H9 (cell line): ENCODE data around the gene ARMC2. TPM values are rescaled to one million over a fixed set of nuclear protein-coding genes. Genes with fewer than 3 reads are reported as not detected.

Experiments
- DNase-seq: peaks from one replicate; pipeline ENCODE4 v3.0.0-alpha.2; 2017
- H2AFZ ChIP-seq: one replicate; pipeline ENCODE4 v1.6.1; 2013; ENCODE audit warnings: mild to moderate bottlenecking, low read length, control low read depth, moderate library complexity
- H2AK5ac ChIP-seq: 2 replicates; pipeline ENCODE4 v1.6.1; 2013; ENCODE audit warnings: low read length, control low read depth, mixed read lengths; ENCODE audit not compliant: insufficient read length
- H2BK120ac ChIP-seq: one replicate; pipeline ENCODE4 v1.6.1; 2013; ENCODE audit warnings: low read depth, mild to moderate bottlenecking, low read length, control low read depth, inconsistent platforms; ENCODE audit not compliant: poor library complexity, severe bottlenecking
- H2BK12ac ChIP-seq: 2 replicates; pipeline ENCODE4 v1.6.1; 2013; ENCODE audit warnings: low read length, control low read depth, mixed read lengths, low read depth; ENCODE audit not compliant: insufficient read length
- H2BK15ac ChIP-seq: 2 replicates; pipeline ENCODE4 v1.6.1; 2013; ENCODE audit warnings: low read depth, low read length, control low read depth
- H2BK20ac ChIP-seq: one replicate; pipeline ENCODE4 v1.6.1; 2013; ENCODE audit warnings: low read depth, mild to moderate bottlenecking, low read length, control low read depth, inconsistent platforms; ENCODE audit not compliant: poor library complexity, severe bottlenecking
- H2BK5ac ChIP-seq: 2 replicates; pipeline ENCODE4 v1.6.1; 2013; ENCODE audit warnings: low read length, control low read depth, mixed read lengths; ENCODE audit not compliant: insufficient read length
- H3K14ac ChIP-seq: 2 replicates; pipeline ENCODE4 v1.6.1; 2013; ENCODE audit warnings: low read length, control low read depth; ENCODE audit not compliant: insufficient read depth
- H3K18ac ChIP-seq: 2 replicates; pipeline ENCODE4 v1.6.1; 2013; ENCODE audit warnings: low read depth, mild to moderate bottlenecking, mixed read lengths, low read length, control low read depth; ENCODE audit not compliant: insufficient read length
- H3K23ac ChIP-seq: 2 replicates; pipeline ENCODE4 v1.6.1; 2013; ENCODE audit warnings: low read length, control low read depth, mixed read lengths, low read depth; ENCODE audit not compliant: insufficient read length
- H3K23me2 ChIP-seq: 2 replicates; pipeline ENCODE4 v1.6.1; 2013; ENCODE audit warnings: low read depth, mild to moderate bottlenecking, mixed read lengths, low read length, control low read depth; ENCODE audit not compliant: insufficient read length, poor library complexity, severe bottlenecking
- H3K27ac ChIP-seq: 2 replicates; pipeline ENCODE4 v1.5.1; 2013; ENCODE audit warnings: low read length, control low read depth, mixed read lengths, low read depth; ENCODE audit not compliant: insufficient read length
- H3K27me3 ChIP-seq: 2 replicates; pipeline ENCODE4 v1.6.1; 2013; ENCODE audit warnings: low read length, control low read depth, inconsistent platforms; ENCODE audit not compliant: insufficient read depth
- H3K4ac ChIP-seq: 2 replicates; pipeline ENCODE4 v1.6.1; 2013; ENCODE audit warnings: low read depth, mild to moderate bottlenecking, control low read depth, inconsistent platforms, low read length, moderate library complexity
- H3K4me1 ChIP-seq: 2 replicates; pipeline ENCODE4 v1.6.1; 2013; ENCODE audit warnings: low read length, control low read depth, inconsistent platforms; ENCODE audit not compliant: insufficient read depth
- H3K4me2 ChIP-seq: 2 replicates; pipeline ENCODE4 v1.6.1; 2013; ENCODE audit warnings: low read length, control low read depth, mixed read lengths; ENCODE audit not compliant: insufficient read length, insufficient read depth
- H3K56ac ChIP-seq: 2 replicates; pipeline ENCODE4 v1.6.1; 2013; ENCODE audit warnings: low read depth, mild to moderate bottlenecking, mixed read lengths, low read length, control low read depth; ENCODE audit not compliant: insufficient read length
- H3K79me1 ChIP-seq: 2 replicates; pipeline ENCODE4 v1.6.1; 2013; ENCODE audit warnings: low read depth, mild to moderate bottlenecking, moderate library complexity, low read length, control low read depth, inconsistent platforms; ENCODE audit not compliant: insufficient read depth, poor library complexity, severe bottlenecking
- H3K79me2 ChIP-seq: 2 replicates; pipeline ENCODE4 v1.6.1; 2013; ENCODE audit warnings: low read length, control low read depth, inconsistent platforms; ENCODE audit not compliant: insufficient read depth
- H3K9ac ChIP-seq: 2 replicates; pipeline ENCODE4 v1.6.1; 2013; ENCODE audit warnings: low read length, control low read depth, mixed read lengths; ENCODE audit not compliant: insufficient read length; ENCODE audit errors: extremely low read depth
- H3K9me3 ChIP-seq: one replicate; pipeline ENCODE4 v1.6.1; 2013; ENCODE audit warnings: low read depth, low read length, inconsistent platforms; ENCODE audit not compliant: control insufficient read depth
- H3T11ph ChIP-seq: one replicate; pipeline ENCODE4 v1.6.1; 2013; ENCODE audit warnings: mild to moderate bottlenecking, low read length, control low read depth, inconsistent platforms
- H4K20me1 ChIP-seq: one replicate; pipeline ENCODE4 v1.6.1; 2013; ENCODE audit not compliant: control insufficient read depth, insufficient read length, insufficient read depth
- H4K5ac ChIP-seq: 2 replicates; pipeline ENCODE4 v1.6.1; 2013; ENCODE audit warnings: low read depth, mild to moderate bottlenecking, mixed read lengths, low read length, control low read depth; ENCODE audit not compliant: insufficient read length
- H4K8ac ChIP-seq: replicated peaks from 2 replicates; pipeline ENCODE4 v1.6.1; 2013; ENCODE audit warnings: low read length, control low read depth, mixed read lengths, low read depth; ENCODE audit not compliant: insufficient read length
- H4K91ac ChIP-seq: 2 replicates; pipeline ENCODE4 v1.6.1; 2013; ENCODE audit warnings: low read depth, mild to moderate bottlenecking, moderate library complexity, mixed read lengths, low read length, control low read depth; ENCODE audit not compliant: insufficient read length
- H3K27ac Mint-ChIP-seq, 3 experiments: 2 replicates in 2 of 3; 3 replicates in 1 of 3; pipeline ENCODE4 v1.8.0; 2020 to 2021; ENCODE audit warnings: mixed read lengths in 3 of 3, mild to moderate bottlenecking in 1 of 3, moderate library complexity in 1 of 3
- H3K27me3 Mint-ChIP-seq: 2 replicates; pipeline ENCODE4 v1.8.0; 2021; ENCODE audit warnings: low read depth, mild to moderate bottlenecking, moderate library complexity, mixed read lengths
- H3K36me3 Mint-ChIP-seq, 3 experiments: 2 replicates in 2 of 3; 3 replicates in 1 of 3; pipeline ENCODE4 v1.8.0; 2020 to 2021; ENCODE audit warnings: low read depth in 3 of 3, mixed read lengths in 3 of 3; ENCODE audit not compliant: insufficient read depth in 1 of 3
- H3K4me1 Mint-ChIP-seq, 2 experiments: 2 replicates each; pipeline ENCODE4 v1.8.0; 2020; ENCODE audit warnings: mixed read lengths in 2 of 2
- H3K4me3 Mint-ChIP-seq, 2 experiments: 2 replicates in 1 of 2; 3 replicates in 1 of 2; pipeline ENCODE4 v1.8.0; 2020 to 2021; ENCODE audit warnings: mild to moderate bottlenecking in 2 of 2, mixed read lengths in 2 of 2, moderate library complexity in 1 of 2
- H3K9me3 Mint-ChIP-seq, 2 experiments: 2 replicates in 1 of 2; 3 replicates in 1 of 2; pipeline ENCODE4 v1.8.0; 2020; ENCODE audit warnings: mild to moderate bottlenecking in 2 of 2, mixed read lengths in 2 of 2, moderate library complexity in 1 of 2
- total RNA-seq: library from RNA; stranded (reverse); gene quantifications from 2 replicates; pipeline ENCODE4 v1.2.1, GENCODE V29; 2021
- TF ChIP-seq, protein P1 (sequence below): fragments of 200-600 bp; sonication (generic); conservative IDR thresholded peaks from 3 replicates; pipeline ENCODE4 v1.8.0; 2021; ENCODE audit warnings: antibody characterized with exemption, mild to moderate bottlenecking

The ARMC2 gene
- total RNA-seq, 1 experiment from 2014 or later, result 2.8 TPM

DNA sequence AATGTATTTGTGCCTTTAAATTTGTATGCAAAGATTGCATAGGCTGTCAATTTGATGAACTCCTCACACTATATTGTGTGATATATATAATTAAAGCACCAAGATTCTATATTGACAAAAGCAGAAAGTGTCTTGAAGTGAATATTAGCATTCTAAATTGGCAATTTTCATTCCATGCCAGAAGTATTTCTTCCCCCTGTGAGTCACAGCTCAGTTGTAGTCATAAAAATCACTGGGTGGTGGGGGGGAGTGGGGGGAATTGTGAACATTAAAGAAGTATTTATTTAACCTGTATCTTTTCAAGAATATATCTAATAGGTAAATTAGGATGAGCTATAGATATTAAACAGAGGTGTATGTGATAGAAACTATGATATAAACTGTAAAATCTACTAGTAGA, 3.1 kb upstream of the ARMC2 start:
- no peak overlapping the region for H3K4me2 ChIP-seq
- H3K56ac ChIP-seq, result no peak overlapping the region
- H2BK20ac ChIP-seq, result no peak overlapping the region
- no peaks in the 10 kb centered on the region; the same call in 1 of the 2 replicates for H3K27me3 ChIP-seq
- H4K8ac ChIP-seq, result no peak overlapping the region
- H2AFZ ChIP-seq, result no peak overlapping the region
- H2BK12ac ChIP-seq, result no peak overlapping the region
- Mint-ChIP-seq H3K27ac (no peak overlapping the region), H3K4me1 (peaks cover 13 to 15% of the 10 kb centered on the region in 2 experiments), H3K9me3 (no peaks in the 10 kb centered on the region), H3K4me3 (no peak overlapping the region), H3K36me3 (no peaks in the 10 kb centered on the region), H3K27me3 (peaks cover 1% of the 10 kb centered on the region)
- no peaks in the 10 kb centered on the region for H3K79me1 ChIP-seq
- TF ChIP-seq, protein P1, sequence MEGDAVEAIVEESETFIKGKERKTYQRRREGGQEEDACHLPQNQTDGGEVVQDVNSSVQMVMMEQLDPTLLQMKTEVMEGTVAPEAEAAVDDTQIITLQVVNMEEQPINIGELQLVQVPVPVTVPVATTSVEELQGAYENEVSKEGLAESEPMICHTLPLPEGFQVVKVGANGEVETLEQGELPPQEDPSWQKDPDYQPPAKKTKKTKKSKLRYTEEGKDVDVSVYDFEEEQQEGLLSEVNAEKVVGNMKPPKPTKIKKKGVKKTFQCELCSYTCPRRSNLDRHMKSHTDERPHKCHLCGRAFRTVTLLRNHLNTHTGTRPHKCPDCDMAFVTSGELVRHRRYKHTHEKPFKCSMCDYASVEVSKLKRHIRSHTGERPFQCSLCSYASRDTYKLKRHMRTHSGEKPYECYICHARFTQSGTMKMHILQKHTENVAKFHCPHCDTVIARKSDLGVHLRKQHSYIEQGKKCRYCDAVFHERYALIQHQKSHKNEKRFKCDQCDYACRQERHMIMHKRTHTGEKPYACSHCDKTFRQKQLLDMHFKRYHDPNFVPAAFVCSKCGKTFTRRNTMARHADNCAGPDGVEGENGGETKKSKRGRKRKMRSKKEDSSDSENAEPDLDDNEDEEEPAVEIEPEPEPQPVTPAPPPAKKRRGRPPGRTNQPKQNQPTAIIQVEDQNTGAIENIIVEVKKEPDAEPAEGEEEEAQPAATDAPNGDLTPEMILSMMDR, result no peak
- no peak for DNase-seq
- H2AK5ac ChIP-seq, result no peak overlapping the region
- H3K23me2 ChIP-seq, result peaks cover 4% of the 10 kb centered on the region
- H3K23ac ChIP-seq, result no peak overlapping the region
- H3K18ac ChIP-seq, result no peak overlapping the region
- no peak overlapping the region for H3K14ac ChIP-seq
- no peak overlapping the region for H4K91ac ChIP-seq
- no peak overlapping the region for H3T11ph ChIP-seq
- no peak overlapping the region for H3K4ac ChIP-seq
- H4K5ac ChIP-seq, result no peak overlapping the region
- no peaks in the 10 kb centered on the region; the same call in 1 of the 2 replicates for H3K4me1 ChIP-seq
- no peak overlapping the region for H3K27ac ChIP-seq
- H2BK5ac ChIP-seq, result no peak overlapping the region
- no peaks in the 10 kb centered on the region for H3K79me2 ChIP-seq
- H2BK15ac ChIP-seq, result no peak overlapping the region
- no peaks in the 10 kb centered on the region for H3K9me3 ChIP-seq
- H3K9ac ChIP-seq, result no peak overlapping the region
- no peaks in the 10 kb centered on the region for H4K20me1 ChIP-seq
- no peak overlapping the region for H2BK120ac ChIP-seq
